Transverse colon (tissue), 4 donors: ENCODE measurements around the gene GHRHR.

Source experiments
- POLR2A ChIP-seq: fragments of 450-650 bp; IDR thresholded peaks from one replicate; pipeline ENCODE4 v1.6.1; 2016; ENCODE audit warnings: antibody characterized with exemption, mild to moderate bottlenecking, moderate library complexity
- POLR2AphosphoS5 ChIP-seq, 3 donors: sonication (generic); formaldehyde crosslinking; IDR thresholded peaks; one replicate each; pipeline ENCODE4 v1.6.1; 2016; ENCODE audit warnings: antibody characterized with exemption in 3 of 3
- TF ChIP-seq, protein P1 (sequence below), 5 experiments: fragments of 200-600 bp in 3 of 5; fragments of 450-650 bp in 2 of 5; sonication (generic) in 3 of 5; IDR thresholded peaks; 1 replicate in 2 of 5; 2 replicates in 3 of 5; pipeline ENCODE4 v1.5.1; 2016 to 2017; ENCODE audit warnings: antibody characterized with exemption in 5 of 5, inconsistent platforms in 3 of 5, mild to moderate bottlenecking in 2 of 5, moderate library complexity in 1 of 5

DNA sequence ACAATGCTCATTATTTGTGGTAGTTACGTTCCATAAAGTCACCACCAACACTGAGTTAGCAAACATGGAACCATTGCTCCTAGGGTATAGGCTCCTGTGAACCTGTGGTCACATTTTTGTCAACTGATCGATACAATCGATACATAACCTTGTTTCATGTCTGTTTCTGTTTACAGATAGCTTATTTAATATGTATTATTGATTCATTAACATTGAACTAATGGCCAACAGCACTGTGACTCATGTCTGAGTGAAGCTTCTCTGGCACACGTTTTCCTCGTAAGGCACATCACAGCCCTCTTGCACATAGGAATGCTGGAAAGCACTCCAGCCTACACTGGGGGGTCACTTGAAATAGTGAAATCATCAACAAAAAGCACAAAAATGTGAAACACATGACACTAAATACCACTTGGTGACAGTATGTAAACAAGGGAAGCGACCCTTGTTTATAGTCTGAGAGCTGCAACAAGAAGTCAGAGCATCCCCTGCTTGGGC is 27.0 kb downstream of the GHRHR start:
- TF ChIP-seq, protein P1, sequence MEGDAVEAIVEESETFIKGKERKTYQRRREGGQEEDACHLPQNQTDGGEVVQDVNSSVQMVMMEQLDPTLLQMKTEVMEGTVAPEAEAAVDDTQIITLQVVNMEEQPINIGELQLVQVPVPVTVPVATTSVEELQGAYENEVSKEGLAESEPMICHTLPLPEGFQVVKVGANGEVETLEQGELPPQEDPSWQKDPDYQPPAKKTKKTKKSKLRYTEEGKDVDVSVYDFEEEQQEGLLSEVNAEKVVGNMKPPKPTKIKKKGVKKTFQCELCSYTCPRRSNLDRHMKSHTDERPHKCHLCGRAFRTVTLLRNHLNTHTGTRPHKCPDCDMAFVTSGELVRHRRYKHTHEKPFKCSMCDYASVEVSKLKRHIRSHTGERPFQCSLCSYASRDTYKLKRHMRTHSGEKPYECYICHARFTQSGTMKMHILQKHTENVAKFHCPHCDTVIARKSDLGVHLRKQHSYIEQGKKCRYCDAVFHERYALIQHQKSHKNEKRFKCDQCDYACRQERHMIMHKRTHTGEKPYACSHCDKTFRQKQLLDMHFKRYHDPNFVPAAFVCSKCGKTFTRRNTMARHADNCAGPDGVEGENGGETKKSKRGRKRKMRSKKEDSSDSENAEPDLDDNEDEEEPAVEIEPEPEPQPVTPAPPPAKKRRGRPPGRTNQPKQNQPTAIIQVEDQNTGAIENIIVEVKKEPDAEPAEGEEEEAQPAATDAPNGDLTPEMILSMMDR (IDR thresholded peaks at IDR 0.05), result no peak
- TF ChIP-seq POLR2A (no peak), POLR2AphosphoS5 (IDR thresholded peaks at IDR 0.05) (no peak)
